HL-60/S4 treated with phorbol 12-myristate 13-acetate at 8.2 ng/mL for 4 days and 3 days (cell line): ENCODE measurements around the gene MEIS2.

Source experiments
- in situ Hi-C: fragments of 300-500 bp; cut with MboI; formaldehyde crosslinking; loops from 2 replicates; pipeline ENCODE4 v1.15.0; 2022; ENCODE audit warnings: low sequenced_read_pairs

The MEIS2 gene

DNA sequence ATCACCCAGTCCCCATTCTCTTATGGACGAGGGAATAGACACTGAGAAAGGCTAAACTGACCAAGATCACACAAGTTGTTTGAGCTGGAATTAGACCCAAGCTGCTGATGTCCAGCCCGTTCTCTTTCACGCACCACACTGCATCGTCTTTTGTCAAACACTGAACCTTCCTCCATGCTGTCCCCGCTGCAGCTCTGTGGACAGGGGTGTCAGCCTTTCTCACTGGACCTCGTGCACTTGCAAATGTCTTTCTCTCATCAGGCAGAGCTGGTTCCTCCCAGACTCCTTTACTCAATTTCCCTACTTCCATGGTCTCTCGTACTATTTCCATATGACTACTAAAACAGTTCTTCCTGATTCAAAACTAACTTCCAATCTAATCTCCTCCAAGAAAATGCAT lies 161.6 kb downstream of the MEIS2 start:
- in situ Hi-C loops = no loop called here

DNA sequence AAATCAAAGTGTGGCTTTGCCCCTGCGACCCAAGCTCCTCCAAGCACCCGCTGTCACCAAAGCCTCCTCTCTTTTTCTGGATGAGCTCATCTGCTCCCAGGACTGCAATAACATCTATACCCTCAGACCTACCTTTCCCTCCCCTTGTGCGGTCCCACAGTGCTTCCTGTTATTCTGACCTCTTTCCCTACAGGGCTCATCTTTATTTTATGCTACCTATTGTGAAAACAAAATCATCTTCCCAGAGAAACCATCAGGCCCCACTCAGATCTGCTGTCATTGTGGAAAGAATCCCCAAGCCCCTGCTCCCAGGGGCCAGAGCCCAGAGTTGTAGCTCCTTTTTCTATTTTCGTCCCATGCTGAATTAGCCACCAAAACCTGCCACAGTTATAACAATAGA lies 162.2 kb downstream of the MEIS2 start:
- in situ Hi-C loops = no loop called here

DNA sequence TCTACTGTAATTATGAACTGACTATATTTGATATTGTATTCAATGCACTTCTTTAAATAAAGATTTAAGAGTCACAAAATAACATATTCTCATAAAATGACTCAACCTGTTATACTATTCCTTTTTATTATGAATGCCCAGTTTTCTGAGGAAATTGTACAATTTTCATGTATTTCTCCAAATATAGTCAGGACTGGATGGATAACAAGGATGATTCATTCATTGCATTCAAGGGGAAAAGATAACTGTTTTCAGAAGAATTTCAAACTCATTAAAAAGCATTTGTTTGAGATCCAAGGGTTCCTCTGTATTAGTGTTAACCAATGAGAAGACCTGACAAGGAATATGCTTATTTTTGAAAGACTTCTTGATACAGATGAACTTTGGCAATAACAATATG lies 163.7 kb downstream of the MEIS2 start:
- in situ Hi-C loops = no loop called here

DNA sequence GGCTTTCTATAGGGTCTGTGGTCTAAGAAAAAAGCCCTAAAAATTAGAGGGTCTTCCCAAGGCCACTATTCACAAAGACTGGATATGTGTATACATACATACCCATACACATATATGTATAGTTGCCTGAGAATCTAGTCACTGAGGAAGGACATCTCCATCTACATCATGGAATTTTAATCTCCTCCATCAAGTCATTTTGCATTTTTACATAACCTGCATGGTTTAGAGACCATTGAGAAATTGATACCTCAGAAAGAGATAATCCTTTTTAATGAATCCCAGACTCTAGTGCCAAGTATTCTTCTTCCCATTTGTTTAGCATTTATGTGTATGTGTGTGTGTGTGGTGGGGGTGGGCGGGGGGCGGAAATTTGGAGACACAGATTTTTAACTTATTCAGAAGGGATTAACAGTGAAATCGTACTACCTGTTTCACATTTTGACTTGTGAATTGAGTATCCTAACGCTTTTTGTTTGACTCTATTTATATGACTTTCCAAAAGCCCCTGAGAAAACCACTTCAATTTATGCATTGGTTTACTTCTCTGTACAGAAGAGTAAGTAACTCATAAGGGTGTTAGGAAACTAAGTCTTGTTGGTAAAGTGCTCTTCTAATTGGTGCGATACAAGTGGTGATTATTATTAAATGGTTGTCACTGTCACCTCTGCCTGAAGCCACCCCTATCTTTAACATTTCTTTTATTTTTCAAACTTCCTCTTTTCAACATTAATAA lies 166.9 kb downstream of the MEIS2 start:
- in situ Hi-C loops = no loop called here

DNA sequence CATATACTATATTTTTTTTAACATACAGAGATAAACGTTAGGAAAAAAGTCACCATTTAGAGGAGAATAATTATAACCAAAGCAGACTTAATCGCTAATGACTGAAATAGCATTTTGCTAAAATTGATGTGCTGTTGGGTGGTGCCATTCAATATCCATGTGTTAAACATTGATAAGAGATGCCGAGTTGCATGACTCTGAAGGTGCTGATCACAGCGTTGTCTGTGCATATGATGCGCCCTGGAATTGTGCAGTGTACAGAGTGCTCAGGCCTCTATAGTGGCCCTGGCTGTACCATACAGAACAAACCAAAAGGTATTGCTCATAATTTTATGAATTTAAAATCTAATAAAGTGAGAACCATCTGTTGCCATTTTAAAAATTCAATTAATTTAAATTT lies 168.3 kb downstream of the MEIS2 start:
- in situ Hi-C loops = no loop called here

DNA sequence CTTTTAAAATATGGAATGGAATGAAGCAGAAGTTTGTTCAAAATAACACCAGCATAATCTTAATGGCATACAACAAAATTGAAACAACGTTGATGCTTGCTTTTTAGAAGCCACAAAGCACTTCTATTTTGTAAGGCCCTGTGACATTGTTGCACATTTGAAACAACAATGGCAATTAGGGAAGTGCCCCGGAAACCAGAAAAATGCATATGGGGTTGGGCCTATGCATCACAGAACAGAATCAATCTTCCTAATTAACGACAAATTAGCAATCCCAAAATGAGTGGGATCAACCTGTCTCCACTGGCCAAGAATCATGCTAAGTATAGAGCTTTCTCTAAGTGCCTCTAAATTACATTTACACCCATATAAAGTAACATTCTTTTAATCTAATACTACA lies 168.9 kb downstream of the MEIS2 start:
- in situ Hi-C loops = no loop called here

DNA sequence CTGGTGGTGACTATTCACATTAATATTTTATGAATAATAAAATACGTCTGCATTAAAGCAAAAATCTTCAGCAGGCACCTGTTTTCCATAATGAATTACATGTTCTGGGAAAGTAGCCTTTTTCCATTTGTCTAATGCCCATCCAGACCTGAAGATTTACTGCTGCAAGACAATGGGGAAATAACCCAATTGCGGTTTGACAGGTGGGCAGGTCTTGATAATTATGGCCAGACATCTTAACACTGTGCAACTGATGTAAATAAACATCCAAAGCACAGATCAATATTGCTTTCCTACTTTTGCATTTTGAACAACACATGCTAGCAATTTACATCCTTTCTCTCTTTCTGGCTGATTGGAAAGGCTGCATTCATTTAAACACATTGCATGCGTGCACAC lies 173.9 kb downstream of the MEIS2 start:
- in situ Hi-C loops = no loop called here

DNA sequence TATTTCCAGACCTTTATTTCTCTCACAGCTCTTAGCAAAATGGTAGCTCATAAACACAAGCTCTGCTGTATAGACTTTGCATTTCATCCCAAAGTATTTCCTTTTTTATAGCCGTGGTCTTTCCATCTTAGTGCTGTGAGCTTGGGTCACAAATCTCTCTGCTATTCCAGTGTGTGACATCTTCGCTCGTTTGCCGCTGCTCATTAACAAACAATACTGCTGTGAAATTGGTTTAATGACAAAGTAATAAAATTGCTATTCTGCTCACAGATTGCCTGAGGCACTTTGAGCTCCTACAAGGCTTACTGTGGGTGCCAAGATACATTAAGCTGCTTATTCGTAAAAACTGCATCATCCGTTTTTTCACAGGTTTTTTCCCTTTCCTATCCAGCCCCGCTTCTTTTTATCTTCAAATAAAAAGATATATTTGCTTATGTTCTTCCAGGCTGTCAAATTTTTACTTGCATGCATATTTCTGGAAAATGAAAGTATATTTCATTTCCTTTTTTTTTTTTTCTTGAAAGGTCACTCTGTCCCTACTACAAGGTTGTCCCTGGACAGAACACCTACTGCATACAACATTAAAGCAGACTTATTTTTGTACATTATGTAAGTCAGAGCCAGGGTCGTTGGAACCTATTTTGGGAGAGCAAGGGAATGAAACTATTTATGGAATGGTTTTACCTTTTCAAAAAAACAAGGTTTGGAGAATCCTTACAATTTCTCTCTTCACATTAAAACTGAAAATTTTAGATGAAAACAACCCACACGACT lies 174.5 kb downstream of the MEIS2 start:
- in situ Hi-C loops = no loop called here

DNA sequence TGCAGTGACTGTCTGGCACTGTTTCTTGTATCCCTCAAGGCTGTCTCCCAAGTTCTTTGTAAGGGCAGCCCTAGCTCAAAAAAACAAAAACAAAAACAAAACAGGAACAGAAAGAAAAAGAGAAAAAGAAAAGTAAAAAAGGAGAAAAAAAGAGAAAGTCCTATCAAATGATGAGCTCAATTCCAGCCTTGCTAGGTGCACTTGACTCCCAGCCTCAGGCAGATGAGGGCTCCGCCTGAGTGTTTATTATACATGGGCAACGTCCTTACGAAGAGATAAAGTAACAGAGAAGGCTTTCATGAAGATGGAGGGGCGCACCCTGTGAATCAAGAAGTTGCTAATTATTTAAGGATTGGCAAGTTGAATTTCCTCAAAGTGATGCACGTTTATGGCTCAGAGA lies 175.3 kb downstream of the MEIS2 start:
- in situ Hi-C loops = no loop called here

DNA sequence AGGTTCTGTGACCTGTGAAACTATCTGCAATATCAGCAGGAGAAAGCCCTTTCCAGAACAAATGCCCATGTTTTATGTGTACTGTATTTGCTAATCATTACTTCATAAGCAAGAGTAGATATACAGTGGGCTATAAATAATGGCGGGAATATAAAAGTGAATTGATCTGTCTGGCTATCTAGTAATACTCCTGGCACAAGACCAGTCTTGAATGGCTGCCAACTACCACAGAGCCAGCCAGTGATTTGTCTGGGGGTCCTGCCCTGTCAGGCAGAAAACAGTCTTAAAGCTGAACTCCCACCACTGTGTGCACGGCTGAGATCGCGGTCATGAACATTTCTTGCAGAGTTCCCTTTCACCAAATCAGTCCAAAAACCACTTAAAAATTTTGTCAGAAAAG lies 176.3 kb downstream of the MEIS2 start:
- in situ Hi-C loops = no loop called here

DNA sequence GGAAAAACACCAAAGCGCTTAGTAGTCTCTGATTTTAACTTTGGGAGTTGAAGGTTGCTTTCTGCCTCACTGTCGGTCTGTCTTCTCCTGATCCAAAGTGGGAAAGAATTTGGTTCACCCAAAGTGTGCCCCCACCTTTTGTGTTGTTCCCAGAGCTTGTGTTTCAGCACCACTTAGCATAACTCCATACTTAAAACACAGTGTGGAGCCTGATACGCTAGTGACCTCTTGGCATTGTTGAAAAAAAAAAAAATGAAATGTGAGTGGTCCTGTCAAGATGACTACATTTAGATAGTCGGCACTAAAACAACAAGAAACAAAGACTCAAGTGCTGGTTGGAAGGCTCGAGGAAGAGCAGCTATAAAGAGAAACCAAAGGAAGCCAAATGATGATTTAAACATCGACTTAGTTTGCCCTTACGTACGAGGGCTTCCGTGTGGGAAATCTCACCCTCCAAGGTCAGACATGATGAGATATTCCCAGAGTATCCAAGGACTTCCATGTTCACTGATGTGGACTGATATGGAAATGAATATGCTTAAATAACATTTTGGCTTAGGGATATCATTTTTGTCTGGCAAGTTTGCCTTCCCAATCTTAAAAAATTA lies 178.8 kb downstream of the MEIS2 start:
- in situ Hi-C loops = no loop called here

DNA sequence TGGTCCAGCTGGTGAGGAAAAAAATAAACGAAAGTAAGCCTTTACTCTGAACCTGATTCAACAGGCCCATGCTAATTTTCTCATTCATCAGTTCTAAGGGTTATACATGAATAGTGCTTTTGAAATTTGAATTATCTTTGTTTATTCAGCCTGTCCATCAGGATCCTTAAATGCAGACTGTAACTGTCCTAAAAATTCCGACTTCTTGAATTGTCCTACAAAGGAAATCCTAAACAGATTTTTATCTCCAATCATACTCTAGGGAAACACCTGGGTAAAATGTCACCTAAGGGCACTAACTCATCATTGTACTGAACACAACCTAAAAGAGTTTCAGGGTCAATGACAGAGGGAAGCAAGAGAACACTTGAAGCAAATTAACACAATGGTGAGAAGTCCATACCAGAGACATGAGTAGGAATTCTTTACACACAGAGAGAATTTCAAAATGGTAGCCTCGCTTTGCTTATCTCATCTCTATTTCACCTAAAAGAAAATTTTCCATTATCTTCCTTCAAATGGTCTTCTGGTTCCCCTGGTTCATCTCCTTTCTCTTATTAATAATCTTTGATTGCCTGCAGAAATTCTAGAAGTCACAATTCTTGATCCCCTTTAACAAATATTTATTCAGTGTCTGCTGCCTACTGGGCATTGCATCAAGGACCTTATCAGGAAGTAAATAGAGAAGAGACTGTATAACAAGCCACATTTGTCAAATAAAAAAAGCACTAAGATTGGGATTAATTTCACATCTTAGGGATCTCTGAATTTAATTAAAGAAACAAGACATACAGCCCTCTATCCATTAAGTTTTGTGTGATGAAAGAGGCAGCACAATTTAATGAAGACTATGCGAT lies 182.7 kb downstream of the MEIS2 start:
- in situ Hi-C loops = no loop called here

DNA sequence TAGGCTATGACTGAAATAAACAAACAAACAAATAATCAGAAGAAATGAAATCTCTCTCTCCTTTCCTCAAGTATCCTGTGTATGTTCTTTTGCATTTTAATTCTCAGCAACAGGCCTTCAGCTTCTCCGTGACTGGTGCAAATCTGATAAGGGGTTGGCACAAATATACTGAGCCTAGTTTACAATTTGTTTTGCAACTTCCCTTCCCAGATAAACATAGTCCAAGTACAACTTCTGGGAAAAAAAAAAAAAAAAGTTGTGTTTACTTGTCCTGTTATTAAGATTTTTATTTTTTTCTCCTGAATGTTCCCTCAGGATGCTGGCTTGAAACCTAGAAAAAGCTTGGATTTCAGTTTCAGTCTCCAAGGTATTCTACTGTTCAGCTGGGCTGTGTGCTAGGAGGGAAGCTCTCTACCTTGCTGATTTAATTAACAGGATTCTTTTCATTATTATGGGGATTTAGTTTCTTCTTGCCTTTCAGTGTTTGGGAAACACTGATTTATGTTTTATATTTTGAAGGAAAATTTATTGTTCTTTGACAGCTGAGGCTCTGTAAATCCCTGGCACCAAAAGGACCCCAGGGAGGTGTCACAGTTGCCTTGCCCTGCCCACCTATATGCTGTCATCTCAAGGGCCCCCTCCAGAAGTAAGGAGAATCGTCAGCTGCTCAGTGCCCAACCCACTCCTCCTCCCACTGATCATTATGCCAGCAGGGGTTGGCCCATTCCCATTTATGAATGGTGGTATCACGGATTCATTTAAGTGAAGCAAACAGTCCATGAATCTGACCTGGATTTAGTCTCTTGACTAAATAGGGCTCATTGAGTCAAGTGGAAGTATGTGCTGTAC lies 185.2 kb downstream of the MEIS2 start:
- in situ Hi-C loops = no loop called here

DNA sequence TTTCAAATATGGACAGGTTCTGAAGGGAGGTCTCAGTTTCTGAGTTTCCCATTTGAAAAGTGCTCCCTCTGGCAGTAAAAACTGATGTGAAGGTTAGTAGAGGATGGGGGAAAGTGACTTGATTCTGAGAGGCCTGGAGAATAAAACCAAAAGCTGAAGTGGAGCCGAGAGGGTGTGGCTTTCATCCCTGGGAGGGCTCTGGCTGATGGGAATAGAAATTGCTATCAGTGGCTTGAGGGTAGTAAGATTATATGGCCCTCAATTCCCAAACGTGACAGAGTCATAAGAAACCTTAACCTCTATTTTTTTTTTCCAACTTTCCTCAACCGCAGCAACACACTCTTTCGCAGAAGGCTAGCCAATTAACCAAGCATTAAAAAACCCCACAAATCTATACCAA lies 185.9 kb downstream of the MEIS2 start:
- in situ Hi-C loops = no loop called here

DNA sequence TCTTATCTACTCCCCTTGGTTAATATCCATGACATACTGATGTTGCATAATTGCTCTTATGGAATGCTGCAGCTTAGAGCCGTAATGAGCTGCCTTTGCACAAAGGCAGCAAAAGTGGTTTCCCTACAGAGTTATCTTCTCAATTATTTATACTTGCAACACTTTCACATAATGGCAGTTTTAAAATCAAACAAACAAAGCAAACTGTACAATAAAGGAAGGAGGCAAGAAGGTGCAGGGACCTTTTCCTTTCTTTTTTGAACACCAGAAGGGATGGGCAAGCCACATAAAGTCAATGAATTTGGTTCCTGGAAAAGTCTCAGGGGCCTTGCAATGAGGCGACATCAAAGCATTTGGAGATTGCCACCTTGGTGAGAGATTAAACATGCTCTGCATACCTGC lies 188.0 kb downstream of the MEIS2 start:
- in situ Hi-C loops = no loop called here

DNA sequence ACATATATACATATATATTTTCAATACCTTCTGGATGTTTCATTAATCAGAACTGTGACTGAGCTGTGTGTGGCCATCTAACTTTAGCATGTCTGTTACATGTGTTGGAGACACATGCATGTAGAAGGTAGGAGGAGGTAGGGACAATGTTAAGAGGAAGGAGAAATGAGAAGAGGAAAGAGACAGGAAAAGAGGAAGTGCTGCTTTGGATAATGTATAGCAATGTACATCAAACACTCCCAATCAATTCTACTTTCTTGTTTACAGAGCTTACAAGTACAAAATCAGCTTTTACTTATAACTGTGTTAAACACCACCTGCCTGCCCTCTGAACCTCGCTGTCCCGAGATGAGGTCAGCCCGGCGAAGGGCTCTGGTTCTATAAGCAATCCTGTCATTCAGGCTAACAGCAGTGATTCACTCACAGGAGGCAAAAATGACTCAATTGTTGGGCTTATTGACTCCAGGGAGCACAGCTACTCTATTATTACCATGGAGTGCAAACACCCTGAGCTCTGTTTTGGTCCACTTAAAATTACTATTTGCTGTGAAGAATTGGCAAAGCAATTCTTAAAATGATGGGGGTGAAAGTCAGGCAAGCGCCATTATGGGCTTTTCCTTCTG lies 188.9 kb downstream of the MEIS2 start:
- in situ Hi-C loops = no loop called here

DNA sequence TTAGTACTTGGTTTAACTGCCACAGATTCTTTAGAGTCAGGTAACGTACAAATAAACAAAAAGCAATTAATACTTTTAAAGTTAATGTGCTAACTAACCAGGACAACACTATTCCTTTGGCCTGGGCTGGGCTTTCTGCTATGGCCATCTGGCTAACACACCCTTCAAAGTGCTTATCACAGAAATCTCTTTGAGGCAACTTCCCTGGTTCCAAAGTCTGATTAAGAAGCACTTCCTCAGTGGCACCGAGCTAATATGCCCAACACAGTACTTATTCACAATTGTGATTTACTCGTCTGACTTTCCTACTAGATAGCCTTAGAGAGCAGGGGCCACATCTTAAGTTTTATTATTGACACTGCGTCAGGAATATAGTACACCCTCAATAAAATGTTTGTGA lies 191.4 kb downstream of the MEIS2 start:
- in situ Hi-C loops = no loop called here

DNA sequence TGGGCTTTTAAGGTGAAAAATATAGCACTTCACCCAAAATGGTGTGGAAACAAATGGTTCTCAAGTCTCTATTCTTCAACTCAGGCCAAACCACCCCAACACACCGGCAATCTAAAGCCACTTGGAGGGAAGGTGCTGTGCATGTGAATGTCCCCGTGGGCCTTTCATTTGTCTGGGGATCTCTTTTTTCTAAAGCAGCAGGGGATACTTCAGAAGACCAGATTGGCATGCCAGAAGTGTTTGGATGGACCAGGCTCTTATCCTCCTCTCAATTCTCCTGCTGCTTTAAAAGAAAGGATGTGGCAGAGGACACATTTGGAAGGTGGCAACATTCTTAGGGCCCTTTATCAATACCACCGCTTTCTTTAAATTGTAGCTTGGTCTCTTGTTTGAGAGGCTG lies 193.1 kb downstream of the MEIS2 start:
- in situ Hi-C loops = no loop called here

DNA sequence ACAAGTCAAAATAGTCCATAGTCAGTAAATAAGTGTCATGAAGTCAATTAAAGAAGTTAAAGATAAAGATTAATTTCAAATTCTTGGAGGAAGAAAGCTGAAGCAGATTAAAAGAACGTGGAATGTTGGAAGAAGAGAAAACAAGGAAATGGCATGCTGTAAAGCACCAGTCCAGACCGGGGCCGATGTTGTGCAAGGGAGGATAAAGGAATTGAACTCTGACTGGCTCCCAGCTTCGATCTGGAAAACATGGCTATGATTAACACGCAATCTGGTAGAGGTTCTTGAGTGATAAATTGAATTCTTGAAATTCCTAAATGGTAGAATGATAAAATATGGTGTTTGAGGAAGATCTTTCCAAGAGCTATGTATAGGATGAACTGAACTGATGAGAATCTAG lies 194.4 kb downstream of the MEIS2 start:
- in situ Hi-C loops = no loop called here

DNA sequence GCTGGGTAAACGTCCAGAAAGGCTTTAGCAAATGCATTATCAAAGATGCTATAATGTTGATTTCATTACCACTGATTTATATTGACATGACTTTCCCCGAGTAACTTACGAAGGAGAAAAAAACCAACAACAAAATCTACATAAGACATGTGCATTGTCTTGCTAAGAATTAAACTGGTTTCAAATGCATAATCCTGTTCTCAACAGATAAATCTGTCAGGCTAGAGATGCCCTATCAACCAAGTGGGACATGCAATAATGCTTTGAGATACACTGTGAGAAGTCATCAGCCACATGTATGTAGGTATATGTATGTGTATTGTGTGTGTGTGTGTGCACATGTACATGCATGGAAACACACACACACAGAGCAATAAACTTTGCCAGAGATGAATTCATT lies 195.6 kb downstream of the MEIS2 start:
- in situ Hi-C loops = no loop called here
